HG03095 (cell line): ENCODE results near the gene PLCE1.

ENCODE experiments used
- ATAC-seq: cut with Tn5 transposase; IDR thresholded peaks from one replicate; pipeline ENCODE4 v1.9.1; 2021; ENCODE audit warnings: moderate library complexity; ENCODE audit not compliant: unreplicated experiment

Gene PLCE1

GRCh38 chr10:94016727-94017714 lies 23.3 kb downstream of the PLCE1 start:
- ATAC-seq: no peak

GRCh38 chr10:94018107-94018506 lies 24.4 kb downstream of the PLCE1 start:
- ATAC-seq: no peak

GRCh38 chr10:94023906-94024305 lies 30.2 kb downstream of the PLCE1 start:
- ATAC-seq: no peak

- no peak for ATAC-seq
Measured at GRCh38 chr10:94024407-94024806, 30.7 kb downstream of the PLCE1 start.

- no peak for ATAC-seq
Measured at GRCh38 chr10:94025806-94026205, 32.1 kb downstream of the PLCE1 start.

GRCh38 chr10:94027197-94027596 lies 33.5 kb downstream of the PLCE1 start:
- ATAC-seq: no peak

- ATAC-seq: no peak
Measured at GRCh38 chr10:94029955-94030354, 36.2 kb downstream of the PLCE1 start.

- no peak for ATAC-seq
Measured at GRCh38 chr10:94035982-94036765, 42.4 kb downstream of the PLCE1 start.

GRCh38 chr10:94036766-94037033 lies 43.0 kb downstream of the PLCE1 start:
- ATAC-seq: no peak

- no peak for ATAC-seq
Measured at GRCh38 chr10:94037286-94037685, 43.6 kb downstream of the PLCE1 start.

GRCh38 chr10:94038024-94038423 lies 44.3 kb downstream of the PLCE1 start:
- ATAC-seq: no peak

- ATAC-seq: no peak
Measured at GRCh38 chr10:94041206-94041605, 47.5 kb downstream of the PLCE1 start.

- ATAC-seq: no peak
Measured at GRCh38 chr10:94042001-94042833, 48.5 kb downstream of the PLCE1 start.

GRCh38 chr10:94042834-94043175 lies 49.1 kb downstream of the PLCE1 start:
- no peak for ATAC-seq
